GM21390 (cell line): ENCODE measurements around the gene TGOLN2.
"Not testable (repeated sequence)": the region's sequence is repeated elsewhere in the genome, so short reads cannot be mapped to it uniquely, and the experiment has no call there.

Experiments used
- ATAC-seq: cut with Tn5 transposase; IDR thresholded peaks from one replicate; pipeline ENCODE4 v1.9.1; 2021; ENCODE audit not compliant: unreplicated experiment

The TGOLN2 gene

DNA sequence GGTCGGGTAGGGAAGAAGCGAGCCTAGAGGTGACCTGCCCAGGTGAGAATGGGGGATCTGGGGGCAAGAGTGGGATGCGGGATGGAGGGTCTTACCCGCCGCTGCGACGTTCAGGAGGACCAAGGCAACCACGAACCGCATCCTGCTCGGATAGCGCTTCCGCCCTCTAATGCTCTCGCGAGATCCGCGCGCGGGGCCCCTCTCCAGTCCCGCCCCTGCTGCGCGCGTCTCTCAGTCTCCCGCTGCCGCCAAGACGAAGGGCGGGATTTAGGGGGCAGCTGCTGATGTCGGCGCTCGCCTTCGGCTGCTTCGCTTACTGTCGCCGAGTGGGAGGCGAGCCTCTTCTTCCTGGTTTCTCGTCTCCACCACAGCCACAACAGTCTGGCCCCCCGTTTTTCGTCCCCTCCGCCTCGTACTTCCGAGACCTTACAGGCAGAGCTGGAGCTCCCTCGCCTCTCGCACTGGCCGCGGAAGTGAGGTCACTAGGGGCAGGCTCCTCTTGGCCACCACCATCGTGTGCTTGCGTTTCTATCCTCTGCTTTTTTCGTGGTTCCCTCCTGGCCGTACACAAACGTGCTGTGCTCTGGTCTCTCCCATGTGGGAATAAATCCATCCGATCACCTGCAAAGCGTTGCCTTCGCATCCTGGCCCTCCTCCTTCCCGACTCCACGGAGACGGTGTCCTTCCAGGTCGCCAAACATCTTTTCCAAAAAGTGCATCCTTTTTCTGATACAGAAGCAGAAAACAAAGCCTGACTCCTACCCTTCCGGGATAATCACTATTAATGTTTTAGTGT is at the start of gene TGOLN2:
Gene TGOLN2, minus strand, starts transcription at position 168 of the 796 bp plus-strand sequence. Its CDS starts 27 bp downstream, at position 141.
- peak; percentile 83 for ATAC-seq

DNA sequence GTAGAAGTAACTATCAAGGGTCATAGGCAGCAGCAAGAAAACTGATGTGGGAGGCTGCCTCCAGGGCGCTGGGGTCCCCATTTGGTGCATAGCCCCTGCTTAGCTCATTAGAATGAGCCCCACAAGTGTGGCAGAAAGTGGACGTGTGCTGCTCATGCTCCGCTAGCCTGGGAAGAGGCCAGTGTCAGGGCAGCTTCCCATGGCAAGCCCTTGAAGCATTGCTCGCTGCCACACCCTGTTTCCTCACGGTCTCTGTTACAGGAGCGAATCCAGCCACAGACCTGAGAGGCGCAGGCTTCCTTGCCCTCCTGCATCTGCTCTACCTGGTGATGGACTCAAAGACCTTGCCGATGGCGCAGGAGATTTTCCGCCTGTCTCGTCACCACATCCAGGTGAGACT is 49.3 kb upstream of the TGOLN2 start:
- ATAC-seq = no peak

GRCh38 chr2:85376291-85377065 is 48.7 kb upstream of the TGOLN2 start:
- ATAC-seq = no peak

GRCh38 chr2:85371045-85371444 is 43.3 kb upstream of the TGOLN2 start:
- ATAC-seq = no peak

GRCh38 chr2:85369500-85369899 is 41.7 kb upstream of the TGOLN2 start:
- no peak for ATAC-seq

GRCh38 chr2:85368921-85369320 is 41.1 kb upstream of the TGOLN2 start:
- no peak for ATAC-seq

- no peak for ATAC-seq
Observed at GRCh38 chr2:85367180-85367579, 39.4 kb upstream of the TGOLN2 start.

- not testable (repeated sequence) for ATAC-seq
Observed at GRCh38 chr2:85362653-85363387, 35.0 kb upstream of the TGOLN2 start.

DNA sequence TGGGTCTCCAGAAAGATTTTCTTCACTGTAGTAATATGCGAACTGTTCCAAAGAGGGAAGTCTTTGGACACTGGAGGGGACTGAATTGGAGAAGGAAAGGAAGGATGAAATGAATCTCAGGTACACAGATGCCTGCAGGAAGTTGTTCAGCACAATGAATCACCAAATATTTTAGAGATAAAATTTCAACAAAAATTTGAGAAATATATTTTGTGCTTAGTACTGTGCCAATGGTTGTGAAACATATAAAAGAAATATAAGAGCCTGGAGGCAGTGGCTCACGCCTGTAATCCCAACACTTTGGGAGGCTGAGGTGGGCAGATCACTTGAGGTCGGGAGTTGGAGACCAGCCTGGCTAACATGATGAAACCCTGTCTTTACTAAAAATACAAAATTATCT is 29.9 kb upstream of the TGOLN2 start:
- ATAC-seq = no peak

DNA sequence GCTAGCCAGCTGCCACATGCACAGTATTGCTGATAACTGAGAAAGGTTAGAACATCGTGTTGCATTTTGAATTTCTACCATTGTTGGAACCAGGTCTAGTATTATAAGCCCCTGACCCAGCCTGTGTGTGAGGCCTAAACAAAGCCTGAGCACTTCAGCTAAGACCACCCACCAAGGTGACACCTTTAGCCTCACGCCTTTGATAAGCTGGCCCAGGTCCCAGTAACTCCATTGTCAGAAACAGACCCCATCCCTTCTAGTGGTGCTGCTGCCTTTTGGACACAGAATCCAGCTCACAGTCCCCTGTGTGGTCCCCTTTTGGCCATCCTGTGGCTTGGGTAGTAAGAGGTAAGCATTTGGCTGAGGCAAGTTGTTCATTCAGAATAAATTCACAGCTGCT is 28.4 kb upstream of the TGOLN2 start:
- no peak for ATAC-seq

DNA sequence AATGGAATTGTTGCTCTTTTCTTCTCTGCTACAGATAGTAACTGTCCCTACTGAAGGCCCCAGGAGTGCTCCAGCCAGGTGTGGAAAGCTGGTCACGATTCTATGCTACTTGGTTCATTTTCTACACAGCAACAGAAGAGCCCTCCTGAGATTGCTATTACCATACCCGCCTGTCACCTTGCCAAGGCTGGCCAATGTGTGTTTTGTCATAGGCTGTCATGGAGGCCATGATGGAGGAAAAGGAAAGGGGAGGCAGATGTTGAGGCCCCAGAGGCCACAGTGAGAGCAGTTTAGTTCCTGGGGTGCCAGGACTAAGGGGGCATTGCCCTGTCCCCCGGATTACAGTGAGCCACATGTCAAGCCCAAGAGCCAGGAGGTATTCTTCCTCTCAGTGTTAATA is 27.7 kb upstream of the TGOLN2 start:
- ATAC-seq = no peak

DNA sequence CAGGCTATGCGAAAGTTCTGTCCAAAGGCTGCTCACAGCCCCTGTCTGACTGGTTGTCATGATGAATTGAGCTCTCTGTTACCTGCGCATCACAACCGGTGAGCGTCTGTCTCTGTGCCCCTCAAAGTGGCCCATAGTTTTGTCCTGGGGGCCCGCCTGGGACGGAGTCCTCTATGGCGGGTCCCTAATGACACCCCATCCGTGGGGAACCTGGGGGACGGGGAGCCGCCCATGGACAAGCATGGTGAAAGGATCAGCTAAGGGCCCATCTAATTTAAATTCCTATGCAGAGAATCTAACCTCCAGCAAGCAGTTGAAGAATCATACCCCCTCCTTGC is 27.3 kb upstream of the TGOLN2 start:
- ATAC-seq = peak; percentile 5

DNA sequence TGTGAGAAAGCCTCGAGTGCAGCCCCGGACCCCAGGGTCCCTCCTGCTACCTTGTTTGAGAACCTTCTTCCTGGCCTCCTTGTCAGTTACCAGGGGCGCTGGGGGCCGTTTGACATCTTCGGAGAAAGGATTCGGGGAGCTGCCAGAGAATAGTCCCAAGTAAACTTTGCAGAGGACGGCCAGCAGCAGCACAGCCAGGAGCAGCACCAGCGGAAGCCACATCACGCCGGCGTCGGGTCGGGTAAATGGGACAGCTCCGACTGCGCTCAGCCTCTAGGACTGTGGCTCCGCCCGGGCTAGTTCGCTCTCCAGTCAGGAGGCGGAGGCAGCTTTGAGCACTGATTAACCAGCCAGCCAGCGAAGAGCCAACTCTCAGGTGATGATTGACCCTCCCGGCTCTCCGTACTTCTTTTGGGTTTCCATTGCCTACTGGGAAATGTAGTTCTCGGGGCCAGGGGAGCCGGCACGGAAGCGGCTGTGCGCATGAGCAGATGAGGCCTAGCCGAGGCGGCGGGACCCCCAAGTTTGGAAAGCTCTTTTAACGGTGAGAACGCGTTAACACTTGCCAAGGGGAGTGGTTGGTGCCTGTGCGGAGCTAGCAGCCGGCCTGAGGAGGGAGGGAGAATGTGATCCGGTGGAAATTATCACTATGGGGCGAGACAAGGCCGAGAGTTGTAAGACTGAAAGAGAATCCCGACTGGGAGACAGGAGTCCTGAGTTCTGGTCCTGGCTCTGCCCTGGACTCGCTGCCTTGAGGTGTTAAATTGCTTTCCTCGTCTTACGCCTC is 26.7 kb upstream of the TGOLN2 start, which contains the start of the genes ELMOD3 and RETSAT:
Gene ELMOD3, plus strand, starts transcription at position 484 of the 787 bp plus-strand sequence. CDS start 2,430 bp downstream, outside the sequence.
Gene RETSAT, minus strand, starts transcription at position 243 of the 787 bp plus-strand sequence. Its CDS starts 21 bp downstream, at position 222.
- ATAC-seq = peak; percentile 97

GRCh38 chr2:85353876-85354285 is 26.1 kb upstream of the TGOLN2 start:
- ATAC-seq = peak; percentile 7

DNA sequence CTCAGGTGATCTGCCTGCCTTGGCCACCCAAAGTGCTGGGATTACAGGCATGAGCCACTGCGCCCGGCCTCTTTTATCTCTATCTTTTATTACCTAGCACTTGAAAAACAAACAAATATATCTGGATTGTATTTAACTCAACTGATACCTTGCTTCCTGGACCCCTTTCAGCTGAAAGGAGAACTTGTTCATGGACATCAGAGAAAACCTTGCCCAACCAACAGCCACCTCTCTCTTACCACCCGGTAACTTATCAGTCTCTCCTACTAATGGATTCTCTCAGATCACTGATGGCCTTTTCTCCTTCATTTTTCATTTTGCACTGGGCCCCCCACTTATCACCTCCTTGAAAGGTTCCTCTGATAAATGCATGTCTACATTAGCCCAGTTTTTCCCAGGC is 19.8 kb upstream of the TGOLN2 start:
- no peak for ATAC-seq

DNA sequence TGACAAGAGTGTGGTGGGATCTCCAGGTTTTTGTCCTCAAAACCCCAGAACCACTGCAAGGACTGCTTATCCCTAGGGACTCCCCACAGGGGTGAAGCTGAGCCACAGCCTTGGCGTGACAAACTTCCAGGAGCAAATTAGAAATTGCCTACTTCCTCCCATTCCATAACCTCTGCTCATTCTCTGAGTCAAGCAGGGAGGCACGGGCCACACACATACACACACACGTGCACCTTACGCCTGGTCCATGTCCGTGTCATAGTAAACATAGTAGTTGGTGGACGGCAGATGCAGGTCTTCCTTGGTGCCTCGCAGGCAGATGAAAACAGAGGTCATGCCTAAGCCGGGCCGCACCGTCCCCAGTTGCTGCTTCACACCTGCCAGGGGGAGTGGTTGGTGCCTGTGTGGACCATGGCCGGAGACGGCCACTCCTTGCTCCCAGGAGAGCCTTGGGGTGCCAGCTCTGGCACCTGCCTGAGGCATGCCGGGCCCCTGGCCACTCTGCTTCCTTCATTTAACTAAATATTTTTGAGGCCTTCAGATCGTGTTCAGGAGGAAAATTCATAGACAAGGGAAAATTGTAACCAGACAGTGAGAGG is 16.7 kb upstream of the TGOLN2 start:
- no peak for ATAC-seq

DNA sequence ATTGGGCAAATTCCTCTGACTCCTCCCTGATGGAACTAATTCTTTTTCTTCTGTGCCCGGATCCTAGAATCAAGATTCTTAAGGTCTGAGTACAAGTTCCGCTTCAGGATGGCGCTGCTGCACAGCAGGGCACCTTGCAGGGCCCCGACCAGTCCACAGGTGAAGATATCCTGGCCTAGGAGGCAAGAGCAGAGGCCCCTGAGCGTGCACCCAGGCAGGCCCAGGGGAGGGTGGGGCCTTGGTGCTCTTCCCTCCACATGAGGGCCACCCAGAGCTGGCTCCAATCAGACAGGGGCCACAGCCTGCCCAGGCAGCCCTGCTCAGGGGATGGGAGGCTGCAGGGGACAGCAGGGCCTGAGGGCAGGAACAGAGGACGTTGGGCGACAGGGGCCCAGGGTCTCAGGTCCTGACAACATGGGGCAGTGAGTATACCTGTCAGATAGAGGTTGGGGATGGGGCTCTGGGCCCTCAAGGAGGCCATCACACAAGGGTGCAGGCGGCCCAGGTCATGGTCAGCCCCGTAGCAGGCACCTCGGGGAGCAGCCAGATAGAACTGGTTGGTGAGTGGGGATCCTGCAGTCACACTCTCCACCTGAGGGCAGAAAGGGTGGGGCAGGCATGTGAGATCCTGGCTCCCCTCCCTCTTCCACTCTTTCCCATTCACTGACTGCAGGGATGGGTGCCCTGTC is 15.6 kb upstream of the TGOLN2 start:
- ATAC-seq = not testable (repeated sequence)

DNA sequence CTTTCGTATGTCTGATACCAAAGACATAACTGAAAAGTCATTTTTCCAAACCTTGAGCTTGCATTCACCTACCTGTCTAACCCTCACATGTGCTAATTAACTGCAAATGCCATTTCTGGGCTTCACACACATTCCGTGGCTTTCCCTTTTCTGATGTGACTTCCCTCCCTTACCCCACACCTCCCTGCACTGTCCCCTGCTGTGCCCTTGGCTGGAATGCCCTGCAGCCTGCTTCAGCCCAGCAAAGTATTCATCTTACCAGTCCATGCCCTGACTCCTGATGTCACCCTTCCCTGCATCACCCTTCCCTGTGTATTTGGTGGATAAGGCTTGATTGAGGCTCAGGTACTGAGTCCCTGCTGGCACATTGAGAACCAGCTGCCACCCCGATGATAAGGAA is 14.4 kb upstream of the TGOLN2 start:
- ATAC-seq = no peak

DNA sequence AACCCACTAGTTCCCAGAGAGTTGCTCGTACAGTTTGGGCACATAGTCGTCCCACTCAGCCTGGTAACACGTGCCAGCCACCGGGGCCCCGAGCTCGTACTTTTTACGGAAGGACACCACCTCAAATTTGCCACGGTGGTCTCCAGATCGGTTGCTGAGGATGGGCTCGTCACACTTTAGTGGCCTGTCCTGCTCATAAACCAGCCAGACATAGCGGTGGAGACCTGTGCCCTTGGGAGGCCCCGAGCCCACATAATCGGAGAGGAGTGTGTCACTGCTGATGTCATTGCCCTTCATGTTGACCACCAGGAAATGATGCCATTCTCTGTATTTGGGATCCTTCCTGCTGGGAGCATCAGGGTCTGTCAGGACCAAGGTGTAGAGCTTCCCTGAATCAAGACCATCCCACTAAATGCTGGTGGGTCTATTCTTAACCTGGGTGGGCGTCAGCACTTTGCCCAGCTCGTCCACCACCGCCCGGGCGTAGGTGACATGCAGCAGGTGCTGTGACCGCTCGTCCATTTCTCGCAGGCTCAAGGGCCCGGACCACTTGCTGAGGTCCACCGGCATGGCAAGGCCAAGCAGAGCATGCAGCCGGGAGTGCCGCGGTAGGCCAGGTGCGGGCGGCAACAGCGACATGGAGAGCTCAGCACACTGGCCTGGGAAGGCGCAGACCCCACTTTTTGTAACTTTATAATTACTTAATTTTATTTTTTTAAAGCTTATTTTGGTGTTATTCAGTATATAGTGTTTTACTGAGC is 13.7 kb upstream of the TGOLN2 start:
- no peak for ATAC-seq
